Left lung (tissue), 14 donors: ENCODE measurements around the gene DNMT1. TPM values are rescaled to one million over a fixed set of nuclear protein-coding genes. Genes with fewer than 3 reads are reported as not detected.
"Not testable (repeated sequence)": the region's sequence is repeated elsewhere in the genome, so short reads cannot be mapped to it uniquely, and the experiment has no call there.

Experiments used
- ATAC-seq: fragments of 200-7000 bp; cut with Tn5 transposase; one replicate; pipeline ENCODE4 v1.9.1; 2020; ENCODE audit warnings: moderate library complexity
- DNase-seq, 4 donors: peaks; one replicate each; pipeline ENCODE4 v3.0.0-alpha.2; 2013 to 2020
- H3K27ac ChIP-seq, 2 donors: fragments of 200-600 bp; sonication (generic) in 1 of 2; one replicate each; pipeline versions ENCODE4 v1.5.0 to v1.8.0; 2020 to 2021
- H3K27me3 ChIP-seq, 2 donors: fragments of 200-600 bp; sonication (generic) in 1 of 2; one replicate each; pipeline versions ENCODE4 v1.5.0 to v1.8.0; 2020 to 2021
- H3K36me3 ChIP-seq, 2 donors: fragments of 200-600 bp; sonication (generic) in 1 of 2; one replicate each; pipeline versions ENCODE4 v1.5.0 to v1.8.0; 2020 to 2021
- H3K4me1 ChIP-seq, 2 donors: fragments of 200-600 bp; one replicate each; pipeline ENCODE4 v1.8.0; 2021
- H3K4me3 ChIP-seq, 2 donors: fragments of 200-600 bp; sonication (generic) in 1 of 2; one replicate each; pipeline versions ENCODE4 v1.5.0 to v1.8.0; 2020 to 2021; ENCODE audit warnings: mild to moderate bottlenecking in 1 of 2
- H3K9me3 ChIP-seq, 2 donors: fragments of 200-600 bp; sonication (generic) in 1 of 2; one replicate each; pipeline versions ENCODE4 v1.5.0 to v1.8.0; 2020 to 2021
- CTCF ChIP-seq, 2 donors: fragments of 200-600 bp; sonication (generic) in 1 of 2; IDR thresholded peaks; one replicate each; pipeline versions ENCODE4 v1.5.0 to v1.8.0; 2021; ENCODE audit warnings: antibody characterized with exemption in 2 of 2
- intact Hi-C, 2 donors: fragments of 100-400 bp; cut with DNase I; formaldehyde crosslinking; loops; one replicate each; pipeline versions ENCODE4 v1.11.2 to v1.14.2; 2022
- long read RNA-seq, 12 donors: library from polyadenylated mRNA in 2 of 12; unstranded in 2 of 12; transcript quantifications; one replicate each; pipeline ENCODE4 v2.0.0 and lab custom pipeline, GENCODE V29; 2019 to 2026
- polyA plus RNA-seq, 6 donors: library from polyadenylated mRNA; unstranded; fragments of 120-200 nt; gene quantifications; one replicate each; pipeline ENCODE4 v1.2.1, GENCODE V29; 2013; ENCODE audit not compliant: insufficient read length in 6 of 6
- total RNA-seq, 2 donors: library from RNA; stranded (reverse); fragmentation: NEBNext Ultra II Directional; extraction: Animal tissue kit (Norgen Biotek cat#: 25700); gene quantifications; one replicate each; pipeline ENCODE4 v1.2.1, GENCODE V29; 2021
- donor health status: DM: no; HTN: yes; CAD: no.
- donor health status: DM: no; HTN: no; CAD: no.

Gene DNMT1
- 100 to 1,000 TPM in 1 of 2 donors, 10 to 100 TPM in 1; 65.1 to 141 TPM for total RNA-seq
- polyA plus RNA-seq = 100 to 1,000 TPM; 141 to 191 (median 148) TPM
- long read RNA-seq, donor 1, partial matches to known transcripts = 9 of 10 reads
- long read RNA-seq, donor 1, other reads (novel, unspliced or antisense) = 0 of 10 reads
- long read RNA-seq, donor 2, full-length matches to known transcripts = 2 of 16 reads
- long read RNA-seq, donor 2, partial matches to known transcripts = 14 of 16 reads
- long read RNA-seq, donor 2, other reads (novel, unspliced or antisense) = 0 of 16 reads
- long read RNA-seq, donor 3, full-length matches to known transcripts = 7 of 7 reads
- long read RNA-seq, donor 3, partial matches to known transcripts = 0 of 7 reads
- long read RNA-seq, donor 3, other reads (novel, unspliced or antisense) = 0 of 7 reads
- long read RNA-seq, donor 4, partial matches to known transcripts = 36 of 37 reads
- long read RNA-seq, donor 4, other reads (novel, unspliced or antisense) = 1 of 37 reads
- long read RNA-seq, donor 5, full-length matches to known transcripts = 3 of 3 reads
- long read RNA-seq, donor 5, partial matches to known transcripts = 0 of 3 reads
- long read RNA-seq, donor 5, other reads (novel, unspliced or antisense) = 0 of 3 reads
- long read RNA-seq, donor 6 = 0 reads
- long read RNA-seq, donor 7, full-length matches to known transcripts = 1 of 6 reads
- long read RNA-seq, donor 7, partial matches to known transcripts = 5 of 6 reads
- long read RNA-seq, donor 7, other reads (novel, unspliced or antisense) = 0 of 6 reads
- long read RNA-seq, donor 8, full-length matches to known transcripts = 4 of 10 reads
- long read RNA-seq, donor 8, partial matches to known transcripts = 6 of 10 reads
- long read RNA-seq, donor 8, other reads (novel, unspliced or antisense) = 0 of 10 reads
- long read RNA-seq, donor 9 = 0 reads
- long read RNA-seq, donor 10, partial matches to known transcripts = 67 of 77 reads
- long read RNA-seq, donor 10, other reads (novel, unspliced or antisense) = 10 of 77 reads
- long read RNA-seq, donor 11 = 0 reads
- long read RNA-seq, donor 12, full-length matches to known transcripts = 3 of 10 reads
- long read RNA-seq, donor 12, partial matches to known transcripts = 7 of 10 reads
- long read RNA-seq, donor 12, other reads (novel, unspliced or antisense) = 0 of 10 reads

GRCh38 chr19:10194500-10195198 lies at the start of gene DNMT1:
Gene DNMT1, minus strand, starts transcription at chr19:10194953. Its CDS starts 54 bp downstream, at chr19:10194899.
- peak; percentile 94 to 97 (median 96) for DNase-seq
- Histone ChIP-seq H3K27ac (peak within 1 kb of the TSS; percentile 73 to 84), H3K4me3 (peak within 1 kb of the TSS; percentile 73 to 94), H3K4me1 (peaks cover 18 to 57% of the 10 kb centered on the region in 2 donors), H3K9me3 (no peaks in the 10 kb centered on the region), H3K27me3 (no peaks in the 10 kb centered on the region), H3K36me3 (peaks cover 0 to 10% of the 10 kb centered on the region in 2 donors)
- no peak for TF ChIP-seq CTCF (IDR thresholded peaks at IDR 0.05)
- intact Hi-C loops = no loop called here
- peak; percentile 98 for ATAC-seq

GRCh38 chr19:10243606-10244005 lies 48.9 kb upstream of the DNMT1 start:
- TF ChIP-seq CTCF (IDR thresholded peaks at IDR 0.05) = no peak

GRCh38 chr19:10241826-10242449 lies 47.2 kb upstream of the DNMT1 start:
- ATAC-seq, DNase-seq, H3K4me3 ChIP-seq, H3K9me3 ChIP-seq, H3K27ac ChIP-seq, H3K27me3 ChIP-seq, H3K36me3 ChIP-seq: not testable (repeated sequence)
- peaks cover 13 to 25% of the 10 kb centered on the region in 2 donors for H3K4me1 ChIP-seq
- intact Hi-C loops = loop anchor here in 1 of 2 donors (10.0 kb wide), 1 partner anchor 127 kb away; the partner anchor contains the start of genes EIF3G and P2RY11

More at GRCh38 chr19:10243606-10244005, 48.9 kb upstream of the DNMT1 start:
- Histone ChIP-seq H3K27ac (no peak overlapping the region), H3K36me3 (no peaks in the 10 kb centered on the region), H3K9me3 (no peaks in the 10 kb centered on the region), H3K27me3 (no peaks in the 10 kb centered on the region), H3K4me3 (no peak overlapping the region), H3K4me1 (peaks cover 3 to 8% of the 10 kb centered on the region in 2 donors)
- ATAC-seq (no peak), DNase-seq (no peak)
- intact Hi-C loops = loop anchor here in 1 of 2 donors (10.0 kb wide), 1 partner anchor 129 kb away; the partner anchor contains the start of genes EIF3G and P2RY11

- H3K27me3 ChIP-seq = no peaks in the 10 kb centered on the region
- intact Hi-C loops = no loop called here
- H3K36me3 ChIP-seq = no peaks in the 10 kb centered on the region
- H3K4me3 ChIP-seq = no peak overlapping the region
- H3K9me3 ChIP-seq = no peaks in the 10 kb centered on the region
- peak in 3 of 4 donors; percentile 83 to 99 (median 98) for DNase-seq
- H3K4me1 ChIP-seq = peaks cover 20 to 43% of the 10 kb centered on the region in 2 donors
- peak overlapping the region; percentile 33 to 70 for H3K27ac ChIP-seq
- no peak for TF ChIP-seq CTCF (IDR thresholded peaks at IDR 0.05)
- peak; percentile 89 for ATAC-seq
These were observed 43.5 kb upstream of the DNMT1 start for GRCh38 chr19:10238172-10238783.
